Stimulated activated naive CD8-positive, alpha-beta T cell treated with anti-CD3 and anti-CD28 coated beads, Interleukin-15, amount 100 ng/mL, for 72 hours (primary cell): ENCODE results near the gene HDAC7.

Experiments
- ATAC-seq: fragments of 150-1000 bp; cut with Tn5 transposase; 2 replicates; pipeline ENCODE4 v1.10.0; 2021; ENCODE audit warnings: mild to moderate bottlenecking, moderate library complexity
- DNase-seq, 2 donors: peaks; one replicate each; pipeline ENCODE4 v3.0.0; 2021 to 2022
- H3K27ac Mint-ChIP-seq, 2 donors: one replicate each; pipeline ENCODE4 v1.8.0; 2022; ENCODE audit warnings: mild to moderate bottlenecking in 2 of 2, mixed read lengths in 2 of 2, moderate library complexity in 2 of 2
- H3K27me3 Mint-ChIP-seq: one replicate; pipeline ENCODE4 v1.8.0; 2022; ENCODE audit warnings: mixed read lengths
- H3K4me1 Mint-ChIP-seq: one replicate; pipeline ENCODE4 v1.8.0; 2022; ENCODE audit warnings: mild to moderate bottlenecking, mixed read lengths
- H3K4me3 Mint-ChIP-seq, 2 donors: one replicate each; pipeline ENCODE4 v1.8.0; 2022; ENCODE audit warnings: mild to moderate bottlenecking in 2 of 2, mixed read lengths in 2 of 2, moderate library complexity in 1 of 2
- H3K9me3 Mint-ChIP-seq, 2 donors: one replicate each; pipeline ENCODE4 v1.8.0; 2022; ENCODE audit warnings: mixed read lengths in 2 of 2

HDAC7 gene

DNA sequence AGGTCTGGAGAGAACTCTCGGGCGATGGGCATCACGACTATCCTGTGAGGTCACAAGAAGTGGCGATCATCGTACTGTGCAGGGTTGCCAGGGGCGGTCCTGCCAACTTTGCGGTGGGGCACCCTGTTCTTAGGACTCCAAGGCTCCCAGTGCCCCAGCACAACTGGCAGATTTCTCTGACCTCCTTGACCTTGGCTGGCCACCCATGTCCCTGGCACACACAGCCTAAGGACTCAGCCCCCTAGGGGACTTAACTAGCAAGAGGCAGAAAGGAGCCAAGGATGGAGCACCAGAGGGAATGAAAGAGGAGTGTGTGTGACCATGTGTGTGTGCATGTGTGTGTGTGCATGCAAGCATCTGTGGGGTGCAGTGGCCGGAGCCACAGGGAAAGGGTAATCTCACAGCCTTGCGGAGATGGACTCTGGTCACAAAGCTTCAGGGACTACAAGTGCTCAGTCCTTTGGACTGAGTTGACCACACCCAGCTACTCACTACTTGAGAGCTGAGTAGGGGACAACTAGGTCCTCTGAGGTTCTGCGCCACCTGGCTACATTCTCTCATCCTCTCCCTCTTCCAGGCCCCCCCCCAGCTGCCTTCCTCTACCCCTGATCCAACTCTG lies 32.9 kb downstream of the HDAC7 start:
- Mint-ChIP-seq H3K4me1 (peaks cover 86% of the 10 kb centered on the region), H3K9me3 (no peaks in the 10 kb centered on the region), H3K4me3 (no peak overlapping the region), H3K27ac (peak overlapping the region; percentile 78 to 94), H3K27me3 (no peaks in the 10 kb centered on the region)
- DNase-seq = no peak
- no peak for ATAC-seq

DNA sequence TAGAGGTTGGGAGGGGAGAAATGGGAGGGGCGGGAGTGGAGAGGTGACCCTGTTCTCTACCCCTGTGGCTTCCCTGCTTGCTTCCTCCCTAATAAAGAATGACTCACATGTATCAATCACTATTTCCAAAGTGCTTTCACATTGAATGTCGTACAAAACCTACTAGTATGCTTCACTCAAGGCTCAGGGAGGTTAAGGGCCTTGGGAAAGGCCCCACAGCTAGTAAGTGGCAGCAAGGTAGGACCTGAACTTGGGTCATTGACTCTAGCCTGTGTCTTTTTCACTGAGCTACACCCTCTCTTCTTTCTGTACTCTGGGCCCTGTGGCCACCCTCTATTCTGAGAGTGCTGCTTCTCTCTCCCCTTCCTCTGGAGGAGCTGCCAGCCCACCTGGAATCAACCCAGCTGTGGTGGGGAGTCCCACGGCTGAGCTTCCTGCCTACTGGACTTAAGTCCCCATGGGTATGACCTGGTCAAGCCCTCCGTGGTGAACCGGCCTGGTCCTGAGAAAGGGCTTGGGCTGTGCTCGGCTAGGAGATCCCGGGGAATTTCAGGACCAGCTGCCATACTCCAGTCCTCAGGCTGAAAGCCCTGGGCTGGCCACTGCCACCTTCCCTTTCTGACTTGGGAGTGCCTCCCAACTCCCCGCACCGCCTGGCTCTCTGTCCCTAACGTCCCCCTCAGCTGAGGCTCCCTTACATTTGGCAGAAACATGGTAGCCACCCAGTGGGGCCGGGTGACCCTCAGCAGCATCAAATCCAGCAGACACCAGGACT lies 33.6 kb downstream of the HDAC7 start:
- peak overlapping the region; percentile 75 to 90 for H3K27ac Mint-ChIP-seq
- peak; percentile 35 for ATAC-seq
- DNase-seq = no peak
- H3K4me1 Mint-ChIP-seq = peaks cover 89% of the 10 kb centered on the region
- H3K4me3 Mint-ChIP-seq = no peak overlapping the region
- H3K27me3 Mint-ChIP-seq = no peaks in the 10 kb centered on the region
- no peaks in the 10 kb centered on the region for H3K9me3 Mint-ChIP-seq

DNA sequence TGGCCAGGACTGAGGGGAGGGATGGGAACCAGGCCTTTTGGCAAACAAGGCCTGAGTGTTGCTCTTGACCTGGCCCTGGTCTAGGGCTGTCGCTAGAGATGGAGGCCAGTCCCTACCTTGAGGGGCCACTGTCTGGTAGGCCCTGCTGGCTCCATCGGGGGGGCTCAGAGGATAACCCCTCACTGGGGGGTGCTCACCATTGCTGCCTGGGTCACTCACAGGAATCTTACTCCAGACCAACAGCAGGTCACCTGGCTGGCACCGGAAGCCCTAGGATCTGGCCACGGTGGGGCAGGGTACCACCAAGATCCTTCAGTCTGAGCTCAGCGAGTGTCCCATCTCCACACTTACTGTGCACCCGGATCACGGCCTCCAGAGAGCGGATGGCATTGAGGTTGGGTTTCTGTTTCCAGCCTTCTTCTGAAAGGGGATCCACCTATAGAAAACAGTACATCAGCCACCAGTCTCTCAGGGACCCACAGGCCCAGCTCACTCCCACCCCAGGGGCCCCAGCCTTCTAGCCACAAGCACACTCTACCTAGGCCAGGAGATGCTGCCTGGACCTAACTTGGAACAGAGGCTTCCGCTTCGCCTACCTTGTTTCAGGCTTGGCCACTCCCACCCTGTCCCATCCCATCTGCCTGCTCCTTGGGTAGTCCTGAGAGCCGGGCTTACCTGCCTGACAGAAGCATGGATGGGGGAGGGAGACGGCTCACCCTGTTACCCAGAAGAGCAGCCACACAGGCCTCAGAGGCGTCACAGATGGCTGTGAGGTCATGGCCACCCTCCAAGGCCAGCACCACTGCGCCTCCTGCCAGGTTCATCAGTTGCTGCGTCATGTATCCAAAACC lies 34.4 kb downstream of the HDAC7 start:
- H3K9me3 Mint-ChIP-seq = no peaks in the 10 kb centered on the region
- no peak overlapping the region for H3K4me3 Mint-ChIP-seq
- H3K4me1 Mint-ChIP-seq = peaks cover 85% of the 10 kb centered on the region
- DNase-seq (no peak), ATAC-seq (no peak)
- H3K27me3 Mint-ChIP-seq = no peaks in the 10 kb centered on the region
- peak overlapping the region; percentile 2 to 60 for H3K27ac Mint-ChIP-seq

GRCh38 chr12:47783821-47784819 lies 35.6 kb downstream of the HDAC7 start:
- Mint-ChIP-seq H3K9me3 (no peaks in the 10 kb centered on the region), H3K4me1 (peaks cover 86% of the 10 kb centered on the region), H3K27me3 (no peaks in the 10 kb centered on the region), H3K4me3 (no peak overlapping the region), H3K27ac (peak overlapping the region; percentile 18 to 45)
- DNase-seq (no peak), ATAC-seq (no peak)

- peaks cover 82% of the 10 kb centered on the region for H3K4me1 Mint-ChIP-seq
- ATAC-seq (no peak), DNase-seq (no peak)
- no peaks in the 10 kb centered on the region for H3K9me3 Mint-ChIP-seq
- no peaks in the 10 kb centered on the region for H3K27me3 Mint-ChIP-seq
- no peak overlapping the region for H3K27ac Mint-ChIP-seq
- no peak overlapping the region for H3K4me3 Mint-ChIP-seq
These were observed 36.5 kb downstream of the HDAC7 start for GRCh38 chr12:47783024-47783755.

DNA sequence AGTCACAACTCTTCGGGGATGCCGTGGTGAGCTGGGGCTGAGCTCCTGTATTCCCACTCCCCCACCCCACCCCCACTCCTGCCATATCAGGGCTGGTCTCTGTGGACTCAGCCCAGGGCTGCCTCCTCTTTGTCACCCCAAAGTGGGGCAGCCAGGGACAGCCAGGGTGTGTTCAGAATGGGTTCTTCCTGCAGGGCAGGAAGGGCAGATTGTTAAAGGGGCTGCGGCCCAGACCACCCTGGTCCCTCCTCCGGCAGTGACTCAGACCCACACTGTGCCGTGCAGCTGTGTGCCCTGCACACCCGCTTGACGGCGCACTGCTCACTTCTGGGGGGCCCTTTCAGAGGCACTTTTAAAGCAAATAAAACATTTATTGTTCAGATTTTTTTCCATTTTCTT lies 37.3 kb downstream of the HDAC7 start:
- Mint-ChIP-seq H3K4me1 (peaks cover 82% of the 10 kb centered on the region), H3K27ac (peak overlapping the region in 1 of 2 donors; percentile 59)
- ATAC-seq = no peak

DNA sequence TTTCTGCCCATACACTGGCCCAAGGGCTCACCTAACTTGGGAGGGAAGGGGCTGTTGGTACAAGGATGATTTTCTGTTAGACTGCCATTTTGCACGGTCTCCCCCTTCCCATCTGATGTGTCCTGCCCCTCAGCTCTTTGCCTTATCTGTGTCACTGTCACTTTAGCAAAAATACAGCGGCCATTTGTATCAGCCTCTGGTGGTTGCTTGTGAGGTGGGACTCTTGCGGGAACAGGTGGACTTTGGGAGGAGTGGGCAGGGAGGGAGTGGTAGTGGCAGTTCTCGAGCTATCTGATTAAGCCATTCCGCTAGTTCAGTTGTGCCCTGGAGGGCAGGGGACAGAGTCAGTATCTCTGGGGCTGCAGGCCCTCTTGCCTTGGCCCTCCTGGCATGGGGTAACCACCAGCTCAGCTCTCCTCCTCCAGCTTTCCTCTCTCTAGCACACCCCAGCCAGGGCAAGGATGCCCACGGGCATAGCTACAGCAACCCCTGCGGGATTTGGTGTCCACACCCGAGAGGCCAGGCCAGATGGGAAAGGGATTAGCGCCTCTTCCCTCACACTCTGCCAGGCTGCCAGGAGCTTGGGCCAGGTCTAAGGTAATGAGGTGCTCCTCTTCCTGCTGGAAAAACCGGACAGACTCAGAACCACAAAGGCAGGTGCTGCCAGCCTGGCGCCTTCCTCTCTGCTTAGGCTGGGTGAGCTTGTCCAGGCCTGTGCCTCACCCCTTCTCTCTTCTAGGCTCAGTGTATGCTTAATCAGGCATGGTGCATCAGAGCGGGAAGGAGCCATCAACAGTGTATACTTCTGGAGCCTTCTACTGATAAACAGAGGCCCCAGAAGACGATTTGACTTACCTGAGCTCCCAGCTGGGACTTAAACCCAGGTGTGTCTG lies 38.0 kb downstream of the HDAC7 start:
- H3K4me1 Mint-ChIP-seq = peaks cover 81% of the 10 kb centered on the region
- DNase-seq = no peak
- no peak overlapping the region for H3K4me3 Mint-ChIP-seq
- no peaks in the 10 kb centered on the region for H3K9me3 Mint-ChIP-seq
- H3K27ac Mint-ChIP-seq = peak overlapping the region; percentile 57 to 74
- H3K27me3 Mint-ChIP-seq = no peaks in the 10 kb centered on the region
- no peak for ATAC-seq

More for the DNA sequence above, 37.3 kb downstream of the HDAC7 start:
- Mint-ChIP-seq H3K27me3 (no peaks in the 10 kb centered on the region), H3K4me3 (no peak overlapping the region), H3K9me3 (no peaks in the 10 kb centered on the region)
- DNase-seq = no peak

DNA sequence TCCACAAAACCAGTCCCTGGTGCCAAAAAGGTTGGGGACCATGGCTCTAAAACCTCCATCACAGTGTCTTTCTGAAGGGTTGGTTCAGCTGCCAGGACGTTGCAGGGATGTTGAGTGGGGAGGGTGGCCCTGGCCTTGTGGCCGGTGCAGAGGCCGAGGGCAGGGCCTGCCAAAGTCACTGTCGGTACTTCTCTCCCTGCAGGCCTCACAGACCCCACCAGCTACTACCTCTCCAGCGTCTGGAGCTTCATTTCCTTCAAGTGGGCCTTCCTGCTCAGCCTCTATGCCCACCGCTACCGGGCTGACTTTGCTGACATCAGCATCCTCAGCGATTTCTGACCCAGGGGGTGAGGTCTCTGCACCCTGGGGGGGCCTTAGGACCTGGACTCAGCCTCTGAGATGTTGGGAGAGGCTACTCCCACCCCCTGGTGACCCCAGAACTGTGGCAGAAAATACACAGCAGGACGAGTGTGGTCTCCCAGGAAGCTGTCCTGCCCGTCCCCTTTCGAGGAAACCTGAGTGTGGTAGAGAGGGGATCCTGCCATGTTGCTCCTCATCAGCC lies 39.7 kb downstream of the HDAC7 start:
- Mint-ChIP-seq H3K27ac (peak overlapping the region in 1 of 2 donors; percentile 82), H3K4me1 (peaks cover 82% of the 10 kb centered on the region), H3K4me3 (no peak overlapping the region), H3K27me3 (no peaks in the 10 kb centered on the region), H3K9me3 (no peaks in the 10 kb centered on the region)
- ATAC-seq (peak; percentile 24), DNase-seq (peak; percentile 24 to 31)

- H3K27me3 Mint-ChIP-seq = no peaks in the 10 kb centered on the region
- peak overlapping the region in 1 of 2 donors; percentile 82 for H3K27ac Mint-ChIP-seq
- ATAC-seq (peak; percentile 88), DNase-seq (peak; percentile 92 to 93)
- peaks cover 82% of the 10 kb centered on the region for H3K4me1 Mint-ChIP-seq
- peak overlapping the region in 1 of 2 donors; percentile 49 for H3K4me3 Mint-ChIP-seq
- no peaks in the 10 kb centered on the region for H3K9me3 Mint-ChIP-seq
These were observed 40.3 kb downstream of the HDAC7 start for GRCh38 chr12:47779301-47779942.

DNA sequence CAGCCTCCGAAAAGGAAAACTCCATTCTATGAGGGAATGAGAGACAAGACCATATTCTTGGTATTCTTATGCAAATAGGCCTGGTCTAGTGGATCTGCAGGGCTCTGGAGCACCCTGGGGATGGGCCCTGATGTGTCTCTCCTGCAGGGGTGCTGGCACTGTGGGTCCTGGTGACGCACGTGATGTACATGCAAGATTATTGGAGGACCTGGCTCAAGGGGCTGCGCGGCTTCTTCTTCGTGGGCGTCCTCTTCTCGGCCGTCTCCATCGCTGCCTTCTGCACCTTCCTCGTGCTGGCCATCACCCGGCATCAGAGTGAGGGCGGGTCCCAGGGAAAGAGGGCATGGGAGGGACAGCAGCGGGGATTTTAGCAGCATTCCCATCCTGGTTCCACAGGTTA lies 40.8 kb downstream of the HDAC7 start:
- no peaks in the 10 kb centered on the region for H3K9me3 Mint-ChIP-seq
- peak overlapping the region in 1 of 2 donors; percentile 10 for H3K4me3 Mint-ChIP-seq

DNA sequence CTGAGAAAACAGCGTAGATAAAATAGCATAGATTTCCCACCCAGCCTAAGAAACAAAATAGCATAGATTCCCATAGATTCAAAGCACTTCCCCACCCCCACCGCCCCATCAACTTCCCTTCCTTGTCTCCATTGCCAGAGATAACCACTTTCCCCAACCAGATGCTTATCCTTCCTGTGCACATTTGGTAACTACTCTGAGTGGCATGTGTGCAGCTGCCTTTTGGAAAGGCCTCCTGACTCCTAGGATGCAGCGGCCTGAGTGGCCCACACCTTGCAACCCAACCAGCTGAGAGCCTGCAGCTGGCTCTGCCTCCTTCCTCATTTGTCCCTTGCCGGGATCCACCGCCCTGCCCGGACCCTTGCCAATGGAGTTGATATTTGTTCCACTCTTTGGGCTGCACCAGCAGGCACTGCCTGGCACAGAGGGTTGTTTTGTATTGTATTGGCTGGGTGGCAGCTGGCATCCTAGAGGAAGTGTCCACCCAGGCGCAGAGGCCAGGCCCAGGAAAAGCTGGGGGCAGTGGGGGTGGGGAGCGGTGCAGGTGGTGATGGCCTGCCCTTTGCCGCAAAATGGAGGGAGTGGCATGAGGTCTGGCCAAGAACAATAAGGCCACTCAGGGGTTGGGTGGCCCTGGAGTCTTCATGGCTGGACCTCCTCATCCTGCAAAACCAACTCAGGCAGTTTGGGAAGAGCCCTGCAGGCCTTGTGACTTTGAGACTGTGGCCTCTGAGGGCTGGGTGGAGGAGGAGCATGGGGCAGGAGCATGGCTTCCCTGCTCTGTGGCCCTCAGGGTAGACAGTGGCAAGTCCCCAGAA lies 41.8 kb downstream of the HDAC7 start:
- no peaks in the 10 kb centered on the region for H3K27me3 Mint-ChIP-seq
- peak overlapping the region in 1 of 2 donors; percentile 77 for H3K27ac Mint-ChIP-seq
- H3K9me3 Mint-ChIP-seq = no peaks in the 10 kb centered on the region
- ATAC-seq = no peak
- H3K4me3 Mint-ChIP-seq = no peak overlapping the region
- DNase-seq = no peak
- H3K4me1 Mint-ChIP-seq = peaks cover 82% of the 10 kb centered on the region

More for the DNA sequence above, 40.8 kb downstream of the HDAC7 start:
- no peaks in the 10 kb centered on the region for H3K27me3 Mint-ChIP-seq
- peaks cover 82% of the 10 kb centered on the region for H3K4me1 Mint-ChIP-seq
- ATAC-seq (no peak), DNase-seq (no peak)
- peak overlapping the region in 1 of 2 donors; percentile 82 for H3K27ac Mint-ChIP-seq

- Mint-ChIP-seq H3K27me3 (no peaks in the 10 kb centered on the region), H3K4me1 (peaks cover 80% of the 10 kb centered on the region), H3K27ac (peak overlapping the region in 1 of 2 donors; percentile 77), H3K9me3 (no peaks in the 10 kb centered on the region), H3K4me3 (no peak overlapping the region)
- DNase-seq (no peak), ATAC-seq (no peak)
These were observed 42.6 kb downstream of the HDAC7 start for GRCh38 chr12:47777151-47777550.
